ENCODE data around the gene UBL4B. TPM values are rescaled to one million over a fixed set of nuclear protein-coding genes. Genes with fewer than 3 reads are reported as not detected.

UBL4B gene
- polyA plus RNA-seq, 2 of the 4 experiments (the other 2 are of a cell fraction): not detected

DNA sequence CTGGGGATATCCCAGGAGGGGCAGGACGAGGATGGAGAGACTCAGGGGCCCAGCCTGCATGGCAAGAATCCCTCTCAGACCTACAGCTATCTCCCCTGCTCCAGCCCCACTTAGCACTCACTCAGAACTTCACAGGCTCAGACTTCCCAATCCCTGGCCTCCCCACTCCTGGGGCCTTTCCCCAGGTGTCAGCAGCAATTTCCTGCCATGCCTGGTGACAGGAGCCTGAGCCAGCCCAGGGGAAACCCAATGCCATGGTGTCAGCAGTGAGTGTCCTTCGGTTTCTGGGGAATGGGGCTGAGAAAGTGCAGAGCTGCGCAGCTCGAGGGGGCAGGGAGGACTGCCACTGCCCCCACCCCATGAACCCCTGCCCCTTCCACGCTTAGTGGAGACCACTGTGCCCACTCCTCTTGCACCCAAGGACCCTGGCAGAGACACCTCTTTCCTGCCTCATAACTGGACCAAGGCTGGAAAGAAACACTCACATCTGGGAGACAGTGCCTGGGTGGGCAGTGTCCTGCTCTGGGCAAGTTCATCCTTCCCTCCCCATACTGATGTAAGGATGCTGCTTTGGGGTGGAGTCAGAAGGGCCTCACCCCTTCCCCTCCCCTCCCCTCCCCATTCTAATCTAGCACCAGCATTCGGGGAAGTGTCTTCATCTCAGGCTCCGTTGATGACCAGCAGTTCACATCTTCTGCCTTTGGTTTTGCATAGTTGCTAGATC is 17.1 kb upstream of the UBL4B start:
- POLR2A ChIA-PET: no interaction called here
- no peak for FAIRE-seq
- CTCF ChIA-PET: interaction anchor here (8.1 kb wide), 1 partner anchor 10 kb away, joined by 75 read pairs; no protein-coding TSS in a partner anchor
- no peak overlapping the region for H3K4me2 ChIP-seq
- no peak overlapping the region for H3K4me3 ChIP-seq
- no peak for ATAC-seq
- no peak for TF ChIP-seq MYC (IDR thresholded peaks at IDR 0.05; ENCODE audit: borderline replicate concordance, low read length)
- TF ChIP-seq HOXB13 (CRISPR knock-in tag; IDR thresholded peaks at IDR 0.05; ENCODE audit: low read depth): no peak
- TF ChIP-seq CBX2 (IDR thresholded peaks at IDR 0.05; ENCODE audit: borderline replicate concordance, low read depth): no peak
- no peak for TF ChIP-seq HEYL (CRISPR knock-in tag; IDR thresholded peaks at IDR 0.05)
- no peak for TF ChIP-seq RNF2 (IDR thresholded peaks at IDR 0.05; ENCODE audit: borderline replicate concordance, low read depth)
- no peak for TF ChIP-seq ZC3H11A (IDR thresholded peaks at IDR 0.05)
- TF ChIP-seq FOSL2 (IDR thresholded peaks at IDR 0.05): no peak
- no peak for TF ChIP-seq FOSL2 (CRISPR knock-in tag; IDR thresholded peaks at IDR 0.05)
- TF ChIP-seq, protein P1, sequence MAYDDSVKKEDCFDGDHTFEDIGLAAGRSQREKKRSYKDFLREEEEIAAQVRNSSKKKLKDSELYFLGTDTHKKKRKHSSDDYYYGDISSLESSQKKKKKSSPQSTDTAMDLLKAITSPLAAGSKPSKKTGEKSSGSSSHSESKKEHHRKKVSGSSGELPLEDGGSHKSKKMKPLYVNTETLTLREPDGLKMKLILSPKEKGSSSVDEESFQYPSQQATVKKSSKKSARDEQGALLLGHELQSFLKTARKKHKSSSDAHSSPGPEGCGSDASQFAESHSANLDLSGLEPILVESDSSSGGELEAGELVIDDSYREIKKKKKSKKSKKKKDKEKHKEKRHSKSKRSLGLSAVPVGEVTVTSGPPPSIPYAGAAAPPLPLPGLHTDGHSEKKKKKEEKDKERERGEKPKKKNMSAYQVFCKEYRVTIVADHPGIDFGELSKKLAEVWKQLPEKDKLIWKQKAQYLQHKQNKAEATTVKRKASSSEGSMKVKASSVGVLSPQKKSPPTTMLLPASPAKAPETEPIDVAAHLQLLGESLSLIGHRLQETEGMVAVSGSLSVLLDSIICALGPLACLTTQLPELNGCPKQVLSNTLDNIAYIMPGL (CRISPR knock-in tag; IDR thresholded peaks at IDR 0.05; ENCODE audit: borderline replicate concordance): no peak
- TF ChIP-seq EHMT2 (IDR thresholded peaks at IDR 0.05; ENCODE audit: low read depth): no peak
- TF ChIP-seq NR3C1 (IDR thresholded peaks at IDR 0.05): no peak
- TF ChIP-seq CHD2 (IDR thresholded peaks at IDR 0.05; ENCODE audit: low read length, partially characterized antibody): no peak
- TF ChIP-seq FOSB (CRISPR knock-in tag; IDR thresholded peaks at IDR 0.05): no peak
- TF ChIP-seq TP53 (CRISPR knock-in tag; IDR thresholded peaks at IDR 0.05): no peak
- no peak for TF ChIP-seq RAD21 (conservative IDR thresholded peaks at IDR 0.05 in 1 of 2, IDR thresholded peaks at IDR 0.05 in 1 of 2)
- no peak for TF ChIP-seq MAZ (IDR thresholded peaks at IDR 0.05; ENCODE audit: borderline replicate concordance, low read depth, low read length)
- no peak for TF ChIP-seq SMC3 (IDR thresholded peaks at IDR 0.05)
- TF ChIP-seq JUN (IDR thresholded peaks at IDR 0.05): no peak
- no peak for TF ChIP-seq MAFK (IDR thresholded peaks at IDR 0.05; ENCODE audit: partially characterized antibody)
- H3K27ac ChIP-seq: no peak overlapping the region
- H3K4me1 ChIP-seq: peaks cover 7% of the 10 kb centered on the region; the same call in 1 of the 3 replicates
- no peak for DNase-seq (ENCODE audit: low read depth in 1 of 2, low spot score in 1 of 2)
- 17% methylated on average over 2 of the region's 7 CpGs for WGBS (ENCODE audit: missing lambda C conversion rate)
- H3K9me3 ChIP-seq: no peaks in the 10 kb centered on the region

DNA sequence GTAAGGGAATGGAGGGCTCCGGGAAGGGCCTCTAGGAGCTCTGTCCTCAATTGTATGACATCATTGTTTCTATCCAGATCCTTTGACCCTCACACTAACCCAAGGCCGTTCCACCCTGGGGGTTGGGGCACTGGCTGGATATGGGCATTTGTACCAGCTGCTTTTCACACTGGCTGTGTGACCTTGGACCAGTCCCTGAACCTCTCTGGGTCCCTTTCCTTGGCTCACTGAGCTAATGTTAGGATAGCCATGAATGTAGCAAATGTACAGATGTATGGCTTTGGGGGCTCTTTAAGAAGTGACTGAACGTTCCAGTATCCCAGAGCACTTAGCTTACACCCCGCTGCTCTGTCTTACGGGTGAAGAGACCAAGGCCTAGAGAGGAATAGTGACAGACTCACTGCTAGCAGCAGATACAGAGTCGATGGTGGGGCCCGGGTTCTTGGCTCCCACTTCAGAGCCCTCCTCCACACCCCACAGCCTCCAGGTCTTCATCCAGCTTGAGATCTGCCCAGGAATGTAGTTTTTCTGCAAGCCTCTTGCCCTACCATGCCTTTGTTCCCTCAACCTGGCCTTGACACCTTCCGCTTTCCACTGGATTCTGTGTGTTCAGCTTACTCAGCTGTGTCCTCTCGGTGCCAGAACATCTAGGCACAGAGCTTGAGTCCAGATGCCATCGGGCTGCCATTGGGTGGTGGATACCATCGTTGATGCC is 14.6 kb upstream of the UBL4B start:
- ChIA-PET CTCF (interaction anchor here (1.1 to 8.1 kb wide), 7 partner anchors 7 to 43 kb away, joined by 3 to 75 read pairs (median 5); no protein-coding TSS in a partner anchor), POLR2A (no interaction called here)
- 64% methylated on average over 10 of the region's 11 CpGs for WGBS (ENCODE audit: missing lambda C conversion rate)
- FAIRE-seq (no peak), ATAC-seq (no peak), DNase-seq (ENCODE audit: low read depth in 1 of 2, low spot score in 1 of 2) (no peak)
- Histone ChIP-seq H3K4me3 (no peak overlapping the region), H3K27ac (peak overlapping the region in 1 of 2 experiments; percentile 43; a peak in 1 of 6 replicates), H3K4me1 (peaks cover 7% of the 10 kb centered on the region; the same call in 1 of the 3 replicates), H3K9me3 (no peaks in the 10 kb centered on the region), H3K4me2 (no peak overlapping the region)
- TF ChIP-seq, protein P2, sequence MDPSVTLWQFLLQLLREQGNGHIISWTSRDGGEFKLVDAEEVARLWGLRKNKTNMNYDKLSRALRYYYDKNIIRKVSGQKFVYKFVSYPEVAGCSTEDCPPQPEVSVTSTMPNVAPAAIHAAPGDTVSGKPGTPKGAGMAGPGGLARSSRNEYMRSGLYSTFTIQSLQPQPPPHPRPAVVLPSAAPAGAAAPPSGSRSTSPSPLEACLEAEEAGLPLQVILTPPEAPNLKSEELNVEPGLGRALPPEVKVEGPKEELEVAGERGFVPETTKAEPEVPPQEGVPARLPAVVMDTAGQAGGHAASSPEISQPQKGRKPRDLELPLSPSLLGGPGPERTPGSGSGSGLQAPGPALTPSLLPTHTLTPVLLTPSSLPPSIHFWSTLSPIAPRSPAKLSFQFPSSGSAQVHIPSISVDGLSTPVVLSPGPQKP (IDR thresholded peaks at IDR 0.05; ENCODE audit: low read depth, low read length): no peak
- TF ChIP-seq RNF2 (IDR thresholded peaks at IDR 0.05; ENCODE audit: borderline replicate concordance, low read depth) (no peak), EP300 (IDR thresholded peaks at IDR 0.05) (no peak), HOXB13 (CRISPR knock-in tag; IDR thresholded peaks at IDR 0.05; ENCODE audit: low read depth) (no peak), FOSL2 (IDR thresholded peaks at IDR 0.05) (no peak), FOSL2 (CRISPR knock-in tag; IDR thresholded peaks at IDR 0.05) (no peak), MAZ (IDR thresholded peaks at IDR 0.05; ENCODE audit: borderline replicate concordance, low read depth, low read length) (no peak), GATA3 (IDR thresholded peaks at IDR 0.05; ENCODE audit: borderline replicate concordance) (no peak), CHD2 (IDR thresholded peaks at IDR 0.05; ENCODE audit: low read length, partially characterized antibody) (no peak), CBX8 (IDR thresholded peaks at IDR 0.05) (no peak), ZNF302 (CRISPR knock-in tag; IDR thresholded peaks at IDR 0.05) (no peak), ZC3H11A (IDR thresholded peaks at IDR 0.05) (no peak)
- TF ChIP-seq, protein P3, sequence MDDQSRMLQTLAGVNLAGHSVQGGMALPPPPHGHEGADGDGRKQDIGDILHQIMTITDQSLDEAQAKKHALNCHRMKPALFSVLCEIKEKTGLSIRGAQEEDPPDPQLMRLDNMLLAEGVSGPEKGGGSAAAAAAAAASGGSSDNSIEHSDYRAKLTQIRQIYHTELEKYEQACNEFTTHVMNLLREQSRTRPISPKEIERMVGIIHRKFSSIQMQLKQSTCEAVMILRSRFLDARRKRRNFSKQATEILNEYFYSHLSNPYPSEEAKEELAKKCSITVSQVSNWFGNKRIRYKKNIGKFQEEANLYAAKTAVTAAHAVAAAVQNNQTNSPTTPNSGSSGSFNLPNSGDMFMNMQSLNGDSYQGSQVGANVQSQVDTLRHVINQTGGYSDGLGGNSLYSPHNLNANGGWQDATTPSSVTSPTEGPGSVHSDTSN (IDR thresholded peaks at IDR 0.05): no peak
- TF ChIP-seq, protein P4, sequence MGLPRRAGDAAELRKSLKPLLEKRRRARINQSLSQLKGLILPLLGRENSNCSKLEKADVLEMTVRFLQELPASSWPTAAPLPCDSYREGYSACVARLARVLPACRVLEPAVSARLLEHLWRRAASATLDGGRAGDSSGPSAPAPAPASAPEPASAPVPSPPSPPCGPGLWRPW (IDR thresholded peaks at IDR 0.05): no peak
- TF ChIP-seq, protein P5, sequence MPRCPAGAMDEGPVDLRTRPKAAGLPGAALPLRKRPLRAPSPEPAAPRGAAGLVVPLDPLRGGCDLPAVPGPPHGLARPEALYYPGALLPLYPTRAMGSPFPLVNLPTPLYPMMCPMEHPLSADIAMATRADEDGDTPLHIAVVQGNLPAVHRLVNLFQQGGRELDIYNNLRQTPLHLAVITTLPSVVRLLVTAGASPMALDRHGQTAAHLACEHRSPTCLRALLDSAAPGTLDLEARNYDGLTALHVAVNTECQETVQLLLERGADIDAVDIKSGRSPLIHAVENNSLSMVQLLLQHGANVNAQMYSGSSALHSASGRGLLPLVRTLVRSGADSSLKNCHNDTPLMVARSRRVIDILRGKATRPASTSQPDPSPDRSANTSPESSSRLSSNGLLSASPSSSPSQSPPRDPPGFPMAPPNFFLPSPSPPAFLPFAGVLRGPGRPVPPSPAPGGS (IDR thresholded peaks at IDR 0.05): no peak
